GM12878 (cell line): ENCODE results near the gene DCAF12L1. TPM values are rescaled to one million over a fixed set of nuclear protein-coding genes. Genes with fewer than 3 reads are reported as not detected.

Experiments used
- ATAC-seq: fragments of 200-7000 bp; cut with Tn5 transposase; 3 replicates; pipeline ENCODE4 v1.9.1; 2020; ENCODE audit warnings: mild to moderate bottlenecking, moderate library complexity
- Bru-seq: library from RNA; stranded (reverse); fragments of 400-500 nt; gene quantifications from one replicate; lab custom pipeline; 2021; lab: Mats Ljungman, UMichigan
- BruChase-seq, 2 experiments: library from RNA; stranded (reverse); fragments of 400-500 nt; gene quantifications; one replicate each; lab custom pipeline; 2021; lab: Mats Ljungman, UMichigan
- BruUV-seq: library from RNA; stranded (reverse); fragments of 400-500 nt; replicated peaks from 2 replicates; lab custom pipeline; 2021; lab: Mats Ljungman, UMichigan
- CTCF ChIA-PET: fragments of 300-600 bp; sonication (Branson Sonifier 250); formaldehyde crosslinking; extraction: SDS; loops from one replicate; lab custom pipeline; 2021; ENCODE audit warnings: inconsistent platforms; lab: Yijun Ruan, JAX
- POLR2A ChIA-PET: fragments of 350-600 bp; formaldehyde crosslinking; extraction: SDS; loops from one replicate; lab custom pipeline; 2021; ENCODE audit warnings: inconsistent platforms; lab: Charles Lee
- RAD21 ChIA-PET: fragments of 300-600 bp; sonication (Branson Sonifier 250); formaldehyde crosslinking; loops from one replicate; lab custom pipeline; 2023; ENCODE audit warnings: antibody characterized with exemption; ENCODE audit not compliant: unreplicated experiment; lab: Charles Lee
- SMC1A ChIA-PET: fragments of 300-600 bp; sonication (Branson Sonifier 250); formaldehyde crosslinking; loops from one replicate; lab custom pipeline; 2023; ENCODE audit not compliant: unreplicated experiment, uncharacterized antibody; lab: Charles Lee
- DNase-seq: peaks from one replicate; pipeline ENCODE4 v3.0.0-alpha.2; 2011; ENCODE audit warnings: low read depth, low spot score
- FAIRE-seq: peaks from 3 replicates; lab custom pipeline; 2011; peaks lifted over from hg19 to GRCh38; lab: Jason Lieb, UNC
- H2AFZ ChIP-seq: 2 replicates; pipeline ENCODE4 v1.6.0; 2011; ENCODE audit warnings: low read depth, low read length, control low read depth; ENCODE audit not compliant: control insufficient read depth
- H3K27ac ChIP-seq: 2 replicates; pipeline ENCODE4 v1.5.1; 2011; ENCODE audit warnings: control low read depth; ENCODE audit not compliant: control insufficient read depth, insufficient read depth
- H3K27me3 ChIP-seq, 2 experiments: replicated peaks in 1 of 2; 2 replicates each; pipeline versions ENCODE4 v1.6.0 to v1.6.1; 2011; ENCODE audit warnings: low read length in 1 of 2; ENCODE audit not compliant: control insufficient read depth in 2 of 2, insufficient read depth in 2 of 2
- H3K36me3 ChIP-seq, 2 experiments: 2 replicates each; pipeline ENCODE4 v1.5.1; 2011; ENCODE audit warnings: low read length in 1 of 2; ENCODE audit not compliant: control insufficient read depth in 2 of 2, insufficient read depth in 2 of 2
- H3K4me1 ChIP-seq: 2 replicates; pipeline ENCODE4 v1.6.1; 2011; ENCODE audit warnings: mild to moderate bottlenecking, low read length, moderate library complexity, mixed read lengths; ENCODE audit not compliant: control insufficient read depth, insufficient read depth
- H3K4me2 ChIP-seq: 2 replicates; pipeline ENCODE4 v1.6.0; 2011; ENCODE audit warnings: control low read depth; ENCODE audit not compliant: control insufficient read depth, insufficient read depth
- H3K4me3 ChIP-seq: fragments of 200-600 bp; sonication (generic); 2 replicates; pipeline ENCODE4 v1.5.1; 2016
- H3K79me2 ChIP-seq: 2 replicates; pipeline ENCODE4 v1.6.0; 2011; ENCODE audit warnings: low read length; ENCODE audit not compliant: control insufficient read depth, insufficient read depth
- H3K9ac ChIP-seq: 2 replicates; pipeline ENCODE4 v1.8.0; 2011; ENCODE audit warnings: low read length, control low read depth, mixed read lengths; ENCODE audit not compliant: control insufficient read depth, insufficient read depth
- H3K9me3 ChIP-seq: replicated peaks from 3 replicates; pipeline ENCODE4 v1.5.1; 2011; ENCODE audit warnings: mild to moderate bottlenecking, low read length; ENCODE audit not compliant: control insufficient read depth, insufficient read depth
- H4K20me1 ChIP-seq: 2 replicates; pipeline ENCODE4 v1.6.0; 2011; ENCODE audit not compliant: control insufficient read depth, insufficient read depth
- CBFB ChIP-seq: IDR thresholded peaks from 2 replicates; pipeline ENCODE4 v1.6.1; 2016; ENCODE audit warnings: antibody characterized with exemption, low read depth
- ELK1 ChIP-seq: IDR thresholded peaks from 2 replicates; pipeline ENCODE4 v1.6.1; 2012; ENCODE audit warnings: low read depth, low read length, improper control_type of control experiment
- IKZF2 ChIP-seq, 2 experiments: fragments of 450-650 bp; IDR thresholded peaks; 2 replicates each; pipeline ENCODE4 v1.6.1; 2017; ENCODE audit warnings: mild to moderate bottlenecking in 2 of 2, moderate library complexity in 2 of 2
- JUND ChIP-seq: IDR thresholded peaks from 2 replicates; pipeline ENCODE4 v1.6.1; 2012; ENCODE audit warnings: low read depth, mild to moderate bottlenecking, low read length, improper control_type of control experiment, moderate library complexity
- KDM1A ChIP-seq: fragments of 200-600 bp; sonication (generic); IDR thresholded peaks from 2 replicates; pipeline ENCODE4 v1.6.1; 2016; ENCODE audit warnings: borderline replicate concordance
- PAX5 ChIP-seq: IDR thresholded peaks from 2 replicates; pipeline ENCODE4 v1.6.1; 2011; ENCODE audit warnings: low read depth, low read length, borderline replicate concordance
- PAX8 ChIP-seq: fragments of 450-650 bp; IDR thresholded peaks from 2 replicates; pipeline ENCODE4 v1.6.1; 2017; ENCODE audit warnings: mild to moderate bottlenecking, moderate library complexity
- POU2F2 ChIP-seq: IDR thresholded peaks from 3 replicates; pipeline ENCODE4 v1.6.1; 2011; ENCODE audit warnings: low read depth, mild to moderate bottlenecking, low read length, borderline replicate concordance
- SIN3A ChIP-seq: IDR thresholded peaks from 2 replicates; pipeline ENCODE4 v1.6.1; 2012; ENCODE audit warnings: low read depth, low read length, improper control_type of control experiment
- SUZ12 ChIP-seq: fragments of 200-600 bp; sonication (generic); IDR thresholded peaks from one replicate; pipeline ENCODE4 v1.6.1; 2018; ENCODE audit warnings: antibody characterized with exemption, mild to moderate bottlenecking; ENCODE audit not compliant: unreplicated experiment
- TCF3 ChIP-seq: IDR thresholded peaks from 2 replicates; pipeline ENCODE4 v1.6.1; 2012; ENCODE audit warnings: low read depth, mild to moderate bottlenecking, low read length, borderline replicate concordance; ENCODE audit not compliant: insufficient read depth
- ZZZ3 ChIP-seq: IDR thresholded peaks from 2 replicates; pipeline ENCODE4 v1.6.1; 2011; ENCODE audit warnings: low read depth; ENCODE audit not compliant: control insufficient read depth, insufficient read length
- WGBS: methylation state at CpG from one replicate; pipeline ENCODE4 v1.1.6; 2016; ENCODE audit warnings: low lambda C conversion rate; ENCODE audit not compliant: insufficient replicate concordance, insufficient coverage; ENCODE audit errors: missing lambda C conversion rate; 5-methylcytosine and 5-hydroxymethylcytosine counted together
- in situ Hi-C: fragments of 300-500 bp; cut with MboI; formaldehyde crosslinking; loops from 9 replicates; pipeline ENCODE4 v1.14.3; 2018; ENCODE audit warnings: mixed read lengths
- intact Hi-C: fragments of 100-400 bp; cut with micrococcal nuclease; formaldehyde crosslinking; loops from one replicate; pipeline ENCODE4 v1.14.2; 2022; ENCODE audit not compliant: unreplicated experiment
- long read RNA-seq, 2 experiments: library from polyadenylated mRNA; unstranded; transcript quantifications; one replicate each; pipeline ENCODE4 v2.0.0, GENCODE V29; 2019 to 2020
- polyA minus RNA-seq, 3 experiments: library from RNA; depleted of rRNA, polyadenylated mRNA; stranded (reverse); fragments of >200 nt; gene quantifications; 2 replicates each; pipeline ENCODE4 v1.2.3, GENCODE V29; 2011
- polyA plus RNA-seq, 11 experiments: library from polyadenylated mRNA; depleted of rRNA in 4 of 11; unstranded in 6 of 11; stranded (reverse) in 5 of 11; fragments of >200 nt; fragmentation: Nextera tagmentation in 4 of 11; fragmentation: Illumina TruSeq in 1 of 11; extraction: Ambion mirVana in 4 of 11; extraction: Trizol in 1 of 11; gene quantifications; 1 replicate in 1 of 11; 2 replicates in 10 of 11; pipeline versions ENCODE4 v1.2.1 to v1.2.3, GENCODE V29; 2011 to 2016; ENCODE audit warnings: inconsistent platforms in 2 of 11, missing spikeins in 2 of 11, low read depth in 1 of 11
- total RNA-seq, 4 experiments: library from RNA; depleted of rRNA in 3 of 4; stranded (reverse); fragments of >200 nt in 3 of 4; fragmentation: Illumina TruSeq in 1 of 4; extraction: Trizol in 1 of 4; gene quantifications; 2 replicates each; pipeline versions ENCODE4 v1.2.1 to v1.2.3, GENCODE V29; 2013 to 2021

Gene DCAF12L1
- not detected in 2 replicates for total RNA-seq (2013; cell fraction: nucleolus; rRNA removed)
- total RNA-seq (2014; rRNA removed) (not detected in 2 replicates), total RNA-seq (2014; rRNA removed; fragmentation: Illumina TruSeq; extraction: Trizol) (not detected in 2 replicates), total RNA-seq (2021) (not detected in 2 replicates), polyA plus RNA-seq (2011; rRNA removed) (not detected in 2 replicates), polyA plus RNA-seq (2014; fragmentation: Illumina TruSeq; extraction: Trizol) (not detected in 2 replicates), polyA plus RNA-seq (2014; fragmentation: Nextera tagmentation; extraction: Ambion mirVana) (not detected), polyA plus RNA-seq (2014; rRNA removed) (not detected in 2 replicates), polyA plus RNA-seq (2016; fragmentation: Nextera tagmentation; extraction: Ambion mirVana) (not detected), polyA minus RNA-seq (2011; rRNA and poly(A)+ RNA removed) (not detected in 2 replicates), Bru-seq, nascent RNA (not detected), BruChase-seq, experiment 1, labeled RNA remaining after a 6-hour chase (not detected), BruChase-seq, experiment 2, labeled RNA remaining after a 2-hour chase (not detected)
- not detected for polyA plus RNA-seq (2011; ENCODE audit: low read depth)
- polyA plus RNA-seq (2011; cell fraction: cytosol; rRNA removed), result not detected in 2 replicates
- not detected in 2 replicates for polyA plus RNA-seq (2011; cell fraction: nucleus; rRNA removed)
- polyA plus RNA-seq (2012), result not detected in 2 replicates
- not detected in 2 replicates for polyA minus RNA-seq (2011; cell fraction: cytosol; rRNA and poly(A)+ RNA removed)
- polyA minus RNA-seq (2011; cell fraction: nucleus; rRNA and poly(A)+ RNA removed), result not detected in 2 replicates
- long read RNA-seq, experiment 1, result 0 reads
- long read RNA-seq, experiment 2, result 0 reads

DNA sequence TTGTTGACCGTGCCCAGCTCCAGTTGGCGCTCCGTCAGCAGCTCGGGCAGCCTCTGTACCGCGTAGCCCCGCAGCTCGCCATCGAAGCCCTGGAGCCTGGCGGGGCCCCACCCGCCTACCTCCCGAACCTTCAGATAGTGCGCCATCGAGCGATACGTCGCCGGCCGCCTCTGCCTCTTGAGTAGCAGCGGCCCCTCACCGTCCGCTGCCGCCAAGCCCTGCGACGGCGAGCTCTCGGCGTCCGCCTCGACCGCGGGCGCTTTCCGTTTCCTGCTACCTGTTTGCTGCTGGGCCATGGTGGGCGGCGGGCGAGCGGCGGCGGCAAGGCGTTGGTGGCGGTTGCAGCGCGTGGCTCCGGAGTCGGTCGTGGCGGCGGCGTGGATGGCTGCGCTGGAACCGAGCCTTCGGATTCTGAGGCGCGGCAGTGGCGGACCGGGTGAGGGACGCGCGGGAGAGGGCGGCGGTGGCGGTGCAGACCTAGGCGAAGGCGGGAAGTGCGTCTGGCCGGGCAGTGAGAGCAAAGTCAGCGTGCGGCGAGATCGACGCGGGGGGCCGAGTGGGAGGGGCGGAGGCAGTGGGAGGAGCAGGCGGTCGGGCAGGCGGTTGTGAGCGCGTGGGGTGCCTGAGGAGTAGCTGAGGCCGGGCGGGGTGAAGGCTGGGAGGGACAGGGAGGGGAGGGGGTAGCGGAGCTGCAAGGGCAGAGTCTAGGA is at the start of gene DCAF12L1:
DCAF12L1 (minus strand) TSS at position 502 of the 710 bp plus-strand sequence; CDS start at position 296, 206 bp downstream.
- intact Hi-C loops, result no loop called here
- in situ Hi-C loops, result no loop called here
- Histone ChIP-seq H3K4me1 (no peaks in the 10 kb centered on the region), H3K27ac (no peak within 1 kb of the TSS), H3K79me2 (no peaks in the 10 kb centered on the region), H3K36me3 (no peaks in the 10 kb centered on the region), H3K9me3 (no peaks in the 10 kb centered on the region; the same call in 2 of the 3 replicates), H2AFZ (no peak within 1 kb of the TSS), H3K4me3 (no peak within 1 kb of the TSS), H3K9ac (no peak within 1 kb of the TSS), H3K4me2 (no peak within 1 kb of the TSS), H4K20me1 (no peaks in the 10 kb centered on the region), H3K27me3 (no peaks in the 10 kb centered on the region)
- POLR2A ChIA-PET, result no interaction called here
- FAIRE-seq (no peak), DNase-seq (no peak), ATAC-seq (no peak)
- BruUV-seq, result no TSS peak
- 93% methylated on average over 49 of the region's 83 CpGs for WGBS
- TF ChIP-seq PAX5 (no peak), SIN3A (no peak), PAX8 (no peak), ELK1 (no peak), JUND (no peak), CBFB (no peak), KDM1A (no peak), ZZZ3 (no peak), POU2F2 (no peak), TCF3 (no peak), SUZ12 (no peak), IKZF2 (IDR thresholded peaks at IDR 0.05) (no peak)
- SMC1A ChIA-PET, result no interaction called here
- RAD21 ChIA-PET, result no interaction called here
- CTCF ChIA-PET, result no interaction called here
